Esophagus (tissue), 2 donors: ENCODE measurements around the gene POLR2E. TPM values are rescaled to one million over a fixed set of nuclear protein-coding genes. Genes with fewer than 3 reads are reported as not detected.
"Not testable (repeated sequence)": the region's sequence is repeated elsewhere in the genome, so short reads cannot be mapped to it uniquely, and the experiment has no call there.

Experiments
- H3K27ac ChIP-seq, 2 donors: one replicate each; pipeline ENCODE4 v1.5.1; 2013; ENCODE audit warnings: low read depth in 2 of 2, mild to moderate bottlenecking in 2 of 2, inconsistent platforms in 1 of 2, low read length in 1 of 2, moderate library complexity in 1 of 2
- H3K27me3 ChIP-seq, 2 donors: one replicate each; pipeline ENCODE4 v1.6.1; 2013; ENCODE audit warnings: low read length in 2 of 2, control low read depth in 1 of 2, mild to moderate bottlenecking in 1 of 2; ENCODE audit not compliant: insufficient read depth in 2 of 2, control insufficient read depth in 1 of 2
- H3K36me3 ChIP-seq, 2 donors: one replicate each; pipeline ENCODE4 v1.6.1; 2013; ENCODE audit warnings: low read length in 1 of 2; ENCODE audit not compliant: control insufficient read depth in 2 of 2, insufficient read depth in 2 of 2
- H3K4me1 ChIP-seq, 2 donors: one replicate each; pipeline ENCODE4 v1.6.1; 2013; ENCODE audit warnings: low read length in 1 of 2; ENCODE audit not compliant: control insufficient read depth in 2 of 2, insufficient read depth in 2 of 2
- H3K4me3 ChIP-seq, 2 donors: one replicate each; pipeline ENCODE4 v1.5.1; 2013; ENCODE audit warnings: low read length in 2 of 2, mild to moderate bottlenecking in 2 of 2, low read depth in 1 of 2, moderate library complexity in 1 of 2
- H3K9me3 ChIP-seq, 2 donors: one replicate each; pipeline ENCODE4 v1.6.1; 2013; ENCODE audit warnings: mild to moderate bottlenecking in 2 of 2, low read depth in 1 of 2, low read length in 1 of 2, moderate library complexity in 1 of 2; ENCODE audit not compliant: control insufficient read depth in 2 of 2, insufficient read depth in 1 of 2
- WGBS, 2 donors: extraction: QIAGEN DNeasy Blood & Tissue Kit; methylation state at CpG; one replicate each; pipeline ENCODE4 v1.1.7; 2013; 5-methylcytosine and 5-hydroxymethylcytosine counted together
- polyA plus RNA-seq, 2 donors: library from polyadenylated mRNA; stranded (reverse); fragments of 200-250 nt; gene quantifications; one replicate each; pipeline ENCODE4 v1.2.3, GENCODE V29; 2013
- donor health status: healthy with polysubstance abuse.
- donor health status: Bipolar disorder and iron deficiency.

POLR2E gene
- polyA plus RNA-seq, 2 donors = 77.9 to 162 TPM

GRCh38 chr19:1135454-1135853 is 40.3 kb upstream of the POLR2E start:
- Histone ChIP-seq H3K9me3 (no peaks in the 10 kb centered on the region), H3K27me3 (no peaks in the 10 kb centered on the region), H3K36me3 (peaks cover 0 to 15% of the 10 kb centered on the region in 2 donors), H3K4me3 (no peak overlapping the region), H3K27ac (peak overlapping the region; percentile 37 to 76), H3K4me1 (peaks cover 17 to 44% of the 10 kb centered on the region in 2 donors)
- 74 to 75% methylated on average over 17 of the region's 17 CpGs for WGBS, 2 donors

- 84 to 86% methylated on average over 11 of the region's 11 CpGs for WGBS, 2 donors
- H3K4me1 ChIP-seq = peaks cover 19 to 55% of the 10 kb centered on the region in 2 donors
- H3K27ac ChIP-seq = peak overlapping the region; percentile 44 to 94
Observed at GRCh38 chr19:1134431-1134830, 39.3 kb upstream of the POLR2E start.

GRCh38 chr19:1133471-1133929 is 38.3 kb upstream of the POLR2E start:
- H3K27me3 ChIP-seq = no peaks in the 10 kb centered on the region
- peaks cover 0 to 13% of the 10 kb centered on the region in 2 donors for H3K36me3 ChIP-seq
- no peaks in the 10 kb centered on the region for H3K9me3 ChIP-seq
- 80 to 84% methylated on average over 20 to 25 of the region's 25 CpGs for WGBS, 2 donors
- H3K27ac ChIP-seq = peak overlapping the region; percentile 94
- H3K4me1 ChIP-seq = peaks cover 19 to 57% of the 10 kb centered on the region in 2 donors
- peak overlapping the region in 1 of 2 donors; percentile 10 for H3K4me3 ChIP-seq

More at GRCh38 chr19:1134431-1134830, 39.3 kb upstream of the POLR2E start:
- Histone ChIP-seq H3K27me3 (no peaks in the 10 kb centered on the region), H3K9me3 (no peaks in the 10 kb centered on the region), H3K36me3 (peaks cover 0 to 18% of the 10 kb centered on the region in 2 donors), H3K4me3 (peak overlapping the region in 1 of 2 donors; percentile 10)

GRCh38 chr19:1132552-1133383 is 37.6 kb upstream of the POLR2E start:
- Histone ChIP-seq H3K27ac (peak overlapping the region; percentile 94), H3K27me3 (no peaks in the 10 kb centered on the region), H3K36me3 (peaks cover 0 to 11% of the 10 kb centered on the region in 2 donors), H3K4me1 (peaks cover 19 to 58% of the 10 kb centered on the region in 2 donors), H3K4me3 (peak overlapping the region; percentile 24 to 76), H3K9me3 (no peaks in the 10 kb centered on the region)
- WGBS, 2 donors = 47 to 68% methylated on average over 36 to 48 of the region's 48 CpGs

- 1 to 15% methylated on average over 53 to 64 of the region's 64 CpGs for WGBS, 2 donors
- H3K4me1 ChIP-seq = peaks cover 19 to 58% of the 10 kb centered on the region in 2 donors
- H3K9me3 ChIP-seq = no peaks in the 10 kb centered on the region
- peak overlapping the region; percentile 66 to 76 for H3K4me3 ChIP-seq
- peaks cover 0 to 19% of the 10 kb centered on the region in 2 donors for H3K36me3 ChIP-seq
- peak overlapping the region; percentile 94 for H3K27ac ChIP-seq
- no peaks in the 10 kb centered on the region for H3K27me3 ChIP-seq
Observed at GRCh38 chr19:1131718-1132551, 36.8 kb upstream of the POLR2E start.

GRCh38 chr19:1130771-1131717 is 35.9 kb upstream of the POLR2E start:
- WGBS, 2 donors = 38 to 48% methylated on average over 21 to 22 of the region's 22 CpGs
- Histone ChIP-seq H3K27ac (peak overlapping the region; percentile 93 to 94), H3K36me3 (peaks cover 0 to 27% of the 10 kb centered on the region in 2 donors), H3K4me1 (peaks cover 19 to 51% of the 10 kb centered on the region in 2 donors), H3K9me3 (no peaks in the 10 kb centered on the region), H3K4me3 (peak overlapping the region; percentile 66 to 76), H3K27me3 (no peaks in the 10 kb centered on the region)

- 92 to 95% methylated on average over 18 of the region's 18 CpGs for WGBS, 2 donors
Observed at GRCh38 chr19:1129535-1129934, 34.4 kb upstream of the POLR2E start.

GRCh38 chr19:1129084-1129483 is 33.9 kb upstream of the POLR2E start:
- peaks cover 5 to 33% of the 10 kb centered on the region in 2 donors for H3K36me3 ChIP-seq
- H3K27ac ChIP-seq, H3K27me3 ChIP-seq, H3K4me3 ChIP-seq, H3K9me3 ChIP-seq: not testable (repeated sequence)
- peaks cover 19 to 44% of the 10 kb centered on the region in 2 donors for H3K4me1 ChIP-seq
- 89 to 94% methylated on average over 7 of the region's 7 CpGs for WGBS, 2 donors

More at GRCh38 chr19:1129535-1129934, 34.4 kb upstream of the POLR2E start:
- no peaks in the 10 kb centered on the region for H3K27me3 ChIP-seq
- no peak overlapping the region for H3K4me3 ChIP-seq
- H3K4me1 ChIP-seq = peaks cover 19 to 47% of the 10 kb centered on the region in 2 donors
- peaks cover 2 to 31% of the 10 kb centered on the region in 2 donors for H3K36me3 ChIP-seq
- no peaks in the 10 kb centered on the region for H3K9me3 ChIP-seq
- H3K27ac ChIP-seq = no peak overlapping the region
